HG03378 (cell line): Measurements from ENCODE around the gene ARID3C.
"Not testable (repeated sequence)": the region's sequence is repeated elsewhere in the genome, so short reads cannot be mapped to it uniquely, and the experiment has no call there.

Experiments used
- ATAC-seq: cut with Tn5 transposase; IDR thresholded peaks from one replicate; pipeline ENCODE4 v1.9.1; 2021; ENCODE audit warnings: mild to moderate bottlenecking, moderate library complexity; ENCODE audit not compliant: unreplicated experiment

ARID3C gene

DNA sequence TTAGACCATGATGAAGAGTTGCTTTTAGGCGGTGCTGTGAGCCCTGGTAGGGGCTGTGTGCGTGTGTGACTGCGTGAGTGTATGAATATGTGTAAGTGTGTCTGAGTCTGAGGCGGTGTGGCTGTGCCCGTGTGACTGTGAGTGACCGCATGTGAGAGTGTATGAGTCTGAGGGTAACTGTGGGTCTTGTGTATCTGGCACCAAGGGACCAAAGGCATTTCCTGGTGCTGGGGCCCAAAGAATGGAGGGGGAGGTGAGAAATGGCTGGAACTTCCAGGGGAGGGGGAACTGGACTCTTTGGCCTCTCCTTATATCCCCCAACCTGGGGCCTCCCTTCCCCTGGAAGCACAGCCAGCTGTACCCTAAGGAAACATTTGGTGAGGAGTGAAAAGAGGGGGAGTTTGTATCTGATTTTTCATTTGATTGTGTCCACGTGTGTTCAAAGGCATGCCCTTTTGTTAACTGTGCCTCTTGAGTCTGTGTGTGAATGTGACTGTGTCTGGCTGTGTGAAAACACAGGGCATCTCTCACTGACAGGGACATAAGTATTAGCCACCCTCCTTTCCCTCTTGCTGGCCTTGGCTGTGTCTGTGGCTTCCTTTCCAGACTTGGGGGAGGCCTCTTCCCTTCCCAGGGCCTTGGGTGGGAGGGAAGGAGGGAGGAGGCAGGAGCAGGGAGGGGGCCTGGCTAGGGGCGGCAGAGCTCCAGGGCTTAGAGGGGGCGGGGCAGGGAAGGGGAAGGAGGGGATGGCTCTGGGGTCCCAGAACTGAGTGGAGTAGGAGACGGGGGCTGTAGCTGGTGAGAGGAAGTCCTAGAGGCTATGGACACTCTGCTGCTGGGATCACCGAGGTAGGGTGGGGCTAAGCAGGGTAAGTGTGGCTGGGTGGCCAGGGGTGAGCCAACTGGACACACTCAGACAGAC is 24.5 kb upstream of the ARID3C start:
- no peak for ATAC-seq

DNA sequence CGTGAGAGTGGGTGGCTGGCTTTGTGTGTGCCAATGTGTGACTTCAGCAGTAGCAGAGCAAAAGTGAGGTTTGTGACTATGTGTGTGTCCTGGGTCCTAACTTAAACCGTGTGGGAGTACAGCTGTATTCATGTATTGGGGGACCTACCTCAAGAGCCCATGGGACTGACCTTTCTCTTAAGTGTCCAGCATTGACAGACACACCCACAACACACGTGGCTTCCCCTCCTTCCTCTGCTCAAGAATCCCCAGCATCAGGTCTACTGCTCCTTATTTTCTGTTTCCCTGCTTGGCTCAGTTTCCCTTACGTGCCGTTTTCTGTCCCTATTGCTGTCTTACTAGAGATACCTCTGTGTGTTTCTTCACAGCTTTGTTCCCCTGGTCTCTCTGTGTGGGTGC is 23.7 kb upstream of the ARID3C start:
- ATAC-seq = no peak

GRCh38 chr9:34651876-34652601 is 23.2 kb upstream of the ARID3C start, which contains the start of gene IL11RA:
TSS of gene IL11RA (plus strand) at chr9:34652185. CDS start at chr9:34655218, 3,033 bp downstream.
- no peak for ATAC-seq

- ATAC-seq = no peak
Observed at GRCh38 chr9:34651321-34651720, 22.5 kb upstream of the ARID3C start.

DNA sequence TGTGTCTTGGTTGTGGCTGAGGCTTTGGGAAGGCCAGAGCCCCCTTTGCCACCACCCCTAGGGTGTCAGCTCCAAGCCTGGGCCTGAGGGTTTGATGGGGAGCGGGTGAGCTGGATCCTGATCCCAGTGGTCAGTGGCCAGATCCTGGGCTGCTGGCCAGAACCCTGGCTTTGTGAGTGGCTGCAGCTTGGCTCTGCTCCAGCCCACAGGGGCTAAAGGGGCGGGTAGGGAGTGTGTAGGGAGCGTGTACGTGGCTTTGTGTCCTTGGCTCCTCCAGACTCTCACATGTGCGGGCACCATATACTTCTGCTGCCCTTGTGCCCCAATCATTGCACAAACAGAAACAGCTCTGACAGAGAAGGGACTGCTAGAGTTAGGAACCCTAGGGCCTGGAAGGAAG is 21.9 kb upstream of the ARID3C start:
- no peak for ATAC-seq

DNA sequence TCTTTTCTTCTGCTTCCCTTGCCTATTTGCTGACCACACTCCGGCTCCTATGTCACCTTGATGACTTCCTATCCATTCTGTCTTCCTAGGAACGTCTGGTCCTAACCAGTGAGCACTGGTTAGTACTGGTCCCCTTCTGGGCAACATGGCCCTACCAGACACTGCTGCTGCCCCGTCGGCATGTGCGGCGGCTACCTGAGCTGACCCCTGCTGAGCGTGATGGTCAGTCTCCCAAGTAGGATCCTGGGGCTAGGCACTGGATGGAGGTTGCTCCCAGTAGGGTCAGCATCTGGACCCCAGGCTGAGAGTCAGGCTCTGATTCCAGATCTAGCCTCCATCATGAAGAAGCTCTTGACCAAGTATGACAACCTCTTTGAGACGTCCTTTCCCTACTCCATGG is 19.8 kb upstream of the ARID3C start:
- ATAC-seq = no peak

GRCh38 chr9:34647651-34648050 is 18.8 kb upstream of the ARID3C start:
- no peak for ATAC-seq

DNA sequence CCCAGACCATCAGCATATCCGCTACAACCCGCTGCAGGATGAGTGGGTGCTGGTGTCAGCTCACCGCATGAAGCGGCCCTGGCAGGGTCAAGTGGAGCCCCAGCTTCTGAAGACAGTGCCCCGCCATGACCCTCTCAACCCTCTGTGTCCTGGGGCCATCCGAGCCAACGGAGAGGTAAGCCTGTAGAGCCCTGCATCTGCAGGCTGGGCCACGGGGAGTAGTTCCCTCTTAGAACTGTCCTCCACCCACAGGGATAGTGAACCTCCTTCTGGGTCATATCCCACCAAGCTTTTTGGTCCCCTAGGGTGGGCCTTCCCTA is 18.2 kb upstream of the ARID3C start:
- no peak for ATAC-seq

DNA sequence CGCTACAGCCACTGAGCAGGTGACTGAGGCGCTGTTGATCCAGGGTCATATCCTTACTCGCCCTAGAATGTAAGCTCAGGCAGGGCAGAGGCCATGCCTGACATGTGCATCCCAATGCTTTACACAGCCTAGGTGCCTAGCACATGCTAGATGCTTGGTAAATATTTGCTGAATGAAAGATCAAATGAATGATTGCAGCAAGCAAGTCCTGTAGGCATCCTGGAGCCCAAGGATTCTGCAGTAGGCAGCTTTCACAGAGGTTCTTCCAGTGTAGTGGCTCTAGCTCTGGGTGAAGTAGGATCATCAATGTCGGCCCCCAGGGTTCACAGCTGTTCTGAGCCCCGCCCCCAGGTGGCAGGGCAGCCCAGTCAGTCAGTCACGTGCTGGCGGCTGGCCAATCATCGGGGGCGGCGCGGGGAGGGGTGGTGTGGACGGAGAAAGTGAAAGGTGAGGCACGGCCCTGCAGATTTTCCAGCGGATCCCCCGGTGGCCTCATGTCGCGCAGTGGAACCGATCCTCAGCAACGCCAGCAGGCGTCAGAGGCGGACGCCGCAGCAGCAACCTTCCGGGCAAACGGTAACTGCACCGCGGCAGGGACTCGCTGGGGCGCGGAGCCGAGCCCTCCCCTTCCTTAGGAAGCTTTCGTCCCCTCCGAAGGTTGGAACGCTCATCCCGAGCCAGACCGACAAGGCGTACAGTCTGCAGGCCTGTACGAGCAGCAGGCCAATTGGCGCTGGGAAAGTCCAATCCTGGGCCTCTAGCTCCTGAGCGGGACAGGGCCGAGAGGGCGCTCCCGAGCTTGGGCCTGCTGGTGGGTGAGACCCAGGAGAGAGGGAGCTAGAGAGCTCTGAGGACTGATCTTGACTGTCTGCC is 17.6 kb upstream of the ARID3C start, which contains the start of gene GALT:
TSS of gene GALT (plus strand) at position 465 of the 873 bp plus-strand sequence. CDS start at position 495, 30 bp downstream.
- peak; percentile 69 for ATAC-seq

- no peak for ATAC-seq
Observed at GRCh38 chr9:34644766-34645314, 16.0 kb upstream of the ARID3C start.

- no peak for ATAC-seq
Observed at GRCh38 chr9:34642679-34643078, 13.8 kb upstream of the ARID3C start.

DNA sequence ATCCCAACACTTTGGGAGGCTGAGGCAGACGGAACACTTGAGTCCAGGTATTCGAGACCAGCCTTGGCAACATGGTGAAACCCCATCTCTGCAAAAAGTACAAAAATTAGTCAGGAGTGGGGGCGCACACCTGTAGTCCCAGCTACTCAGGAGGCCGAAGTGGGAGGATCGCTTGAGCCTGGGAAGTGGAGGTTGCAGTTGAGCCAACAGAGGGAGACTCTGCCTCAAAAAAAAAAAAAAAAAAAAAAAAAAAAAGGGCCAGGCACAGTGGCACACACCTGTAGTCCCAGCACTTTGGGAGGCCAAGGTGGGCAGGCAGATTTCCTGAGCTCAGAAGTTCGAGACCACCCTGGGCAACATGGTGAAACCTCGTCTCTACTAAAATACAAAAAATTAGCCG is 10.5 kb upstream of the ARID3C start:
- ATAC-seq = not testable (repeated sequence)

DNA sequence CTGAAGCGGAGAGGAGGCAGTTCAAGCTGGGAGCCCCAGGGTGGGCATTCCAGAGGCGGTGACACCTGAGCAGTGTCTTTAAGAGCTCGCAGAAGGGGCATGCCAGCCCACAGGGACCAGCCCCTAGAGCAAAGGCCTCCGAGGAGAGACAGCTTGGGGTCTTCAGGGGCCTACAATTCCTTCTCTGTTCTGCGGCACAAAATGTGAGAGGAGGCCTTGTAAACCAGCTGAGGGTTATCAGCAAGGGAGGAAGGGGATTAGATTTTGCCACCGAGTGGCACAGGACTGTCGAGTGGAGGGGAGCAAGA is 9.2 kb upstream of the ARID3C start:
- ATAC-seq = no peak

DNA sequence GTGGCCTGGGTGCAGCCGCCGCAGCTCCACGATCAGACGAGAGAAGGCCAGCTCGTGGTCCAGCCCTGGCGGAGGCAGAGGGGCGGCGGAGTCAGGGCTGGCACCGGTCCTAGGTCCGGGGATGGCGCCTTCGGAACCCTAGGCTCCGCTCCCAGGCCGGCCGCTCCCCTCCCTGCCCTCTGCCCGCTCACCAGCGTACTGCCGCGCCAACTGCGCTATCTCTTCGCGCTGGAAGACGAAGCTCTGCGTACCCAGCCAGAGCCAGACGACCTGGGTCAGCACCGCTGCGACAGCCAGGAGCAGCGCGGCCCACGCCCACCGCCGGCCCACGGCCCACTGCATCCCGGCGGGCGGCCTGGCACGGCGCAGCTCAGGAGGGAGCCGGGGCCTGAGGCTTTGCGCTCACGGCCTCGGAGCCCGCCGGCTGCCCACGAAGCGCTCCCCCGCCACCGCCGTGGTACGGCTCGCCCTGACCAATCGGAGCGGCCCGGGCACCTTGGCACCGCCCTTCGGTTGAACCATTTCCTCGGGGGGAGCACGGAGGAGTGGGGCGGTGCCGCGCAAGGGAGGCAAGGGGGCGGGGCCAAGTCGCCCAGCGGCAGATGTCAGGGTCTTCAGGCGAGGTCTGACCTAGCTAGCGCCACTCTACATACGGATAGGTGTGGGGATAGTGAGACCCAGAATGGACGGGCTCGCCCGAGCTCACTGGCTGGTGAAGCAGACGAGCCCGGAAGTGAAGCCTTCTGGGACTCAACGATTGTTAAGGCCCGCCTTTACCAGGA is 8.7 kb upstream of the ARID3C start, which contains the start of gene SIGMAR1:
TSS of gene SIGMAR1 (minus strand) at position 432 of the 782 bp plus-strand sequence. CDS start at position 342, 90 bp downstream.
- peak; percentile 67 for ATAC-seq

DNA sequence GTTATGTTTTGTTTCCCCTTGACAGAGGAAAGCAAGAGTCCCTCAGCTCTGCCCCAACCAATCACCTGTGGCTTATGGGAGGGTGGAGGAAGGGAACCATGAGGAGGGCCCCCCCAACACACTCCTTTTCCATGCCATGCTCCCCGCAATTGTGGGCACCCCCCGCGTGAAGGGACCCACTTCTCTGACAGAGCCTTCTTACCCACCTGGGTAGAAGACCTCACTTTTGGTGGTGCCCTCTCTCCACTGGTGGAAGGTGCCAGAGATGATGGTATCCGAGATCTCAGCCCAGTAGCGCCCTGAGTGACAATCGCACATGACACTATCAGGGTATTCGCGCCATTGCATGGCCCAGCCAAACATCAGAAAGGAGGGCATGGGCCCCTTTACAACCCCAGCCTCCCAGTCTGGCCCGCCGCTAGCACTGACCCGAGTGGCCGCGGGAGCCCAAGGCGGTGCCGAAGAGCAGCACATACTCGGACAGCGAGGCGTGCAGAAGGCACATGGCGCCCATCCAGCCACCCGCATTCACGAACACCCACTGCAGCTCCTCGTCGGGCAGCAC is 8.0 kb upstream of the ARID3C start:
- ATAC-seq = peak; percentile 14

- no peak for ATAC-seq
Observed at GRCh38 chr9:34635556-34635955, 6.7 kb upstream of the ARID3C start.

DNA sequence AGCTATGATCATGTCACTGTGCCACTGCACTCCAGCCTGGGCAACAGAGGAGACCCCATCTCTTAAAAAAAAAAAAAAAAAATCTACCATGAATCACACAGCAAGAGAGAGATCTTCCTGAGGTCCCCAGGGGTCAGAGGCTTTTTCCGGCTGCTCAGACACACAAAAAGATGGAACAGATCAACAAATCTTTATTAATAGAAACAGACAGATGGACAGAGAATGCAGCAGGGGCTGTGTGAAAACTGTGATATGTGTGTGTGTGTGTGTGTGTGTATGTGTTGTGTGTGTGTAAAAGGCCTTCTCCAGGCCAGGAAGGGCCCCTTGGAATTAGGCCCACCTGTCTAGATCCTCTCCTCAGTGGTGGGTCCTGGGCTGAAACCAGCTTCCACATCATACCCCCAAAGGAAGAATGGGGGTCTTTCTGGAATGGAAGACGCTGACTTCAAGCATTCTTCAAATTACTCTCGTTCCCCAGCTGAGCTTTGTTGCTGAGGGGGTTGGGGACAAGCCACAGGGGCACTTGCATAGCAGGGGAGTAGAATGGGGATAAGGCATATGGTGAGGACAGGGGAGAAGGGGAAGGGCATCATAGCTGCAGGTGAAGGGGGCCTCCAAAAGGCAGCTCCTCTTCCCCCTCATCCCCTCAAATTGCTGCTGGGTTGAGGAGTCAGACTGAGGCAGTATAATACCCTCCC is 5.8 kb upstream of the ARID3C start:
- no peak for ATAC-seq

GRCh38 chr9:34633851-34634550 is 5.1 kb upstream of the ARID3C start:
- peak; percentile 43 for ATAC-seq
